A204.1 (cell line): ENCODE results near the gene CXorf49B.
"Not testable (repeated sequence)": the region's sequence is repeated elsewhere in the genome, so short reads cannot be mapped to it uniquely, and the experiment has no call there.

ENCODE experiments used
- FAIRE-seq: peaks from 2 replicates; lab custom pipeline; 2012; peaks lifted over from hg19 to GRCh38; lab: Jason Lieb, UNC

Gene CXorf49B

DNA sequence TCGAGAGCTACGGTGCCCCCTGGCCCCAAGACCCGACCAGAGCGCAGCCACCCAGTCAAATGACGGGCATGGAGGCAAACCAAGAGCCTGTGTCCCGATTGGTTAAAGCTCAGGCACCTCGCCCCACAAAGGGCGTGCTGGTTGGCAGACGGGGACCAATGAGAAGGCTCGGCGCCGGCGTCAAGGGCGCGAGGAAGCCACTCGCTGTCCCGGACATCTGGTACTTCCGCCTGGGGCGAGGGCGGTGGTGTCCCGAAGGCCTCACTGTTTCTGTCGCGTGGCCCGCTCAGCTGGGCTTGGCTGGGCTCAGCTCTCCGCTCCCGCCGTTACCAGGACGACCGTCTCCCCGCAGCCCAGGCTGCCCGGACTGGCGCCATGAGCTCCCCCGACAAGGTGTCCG is at the start of gene CXorf49B:
Gene CXorf49B, plus strand, starts transcription at position 301 of the 400 bp plus-strand sequence. Its CDS starts 75 bp downstream, at position 376.
- not testable (repeated sequence) for FAIRE-seq

DNA sequence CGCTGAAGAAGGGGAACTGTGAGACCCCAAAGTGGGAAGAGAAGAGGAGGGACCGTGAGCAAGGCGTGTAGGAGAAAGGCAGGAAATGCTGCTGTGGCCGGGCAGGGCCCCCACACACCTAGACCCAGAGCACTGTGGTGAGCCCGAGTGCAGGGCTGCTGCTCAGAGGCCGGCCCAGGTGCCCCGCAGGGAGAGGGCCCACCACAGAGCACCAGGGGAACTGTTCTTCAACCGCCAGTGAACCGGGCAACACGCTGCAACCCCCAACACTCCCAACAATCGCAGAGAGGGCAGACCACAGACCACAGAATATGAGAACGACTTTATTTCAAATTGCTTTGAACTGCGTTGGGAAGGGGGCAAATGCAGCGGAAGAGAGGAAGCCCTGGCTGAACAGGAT is 49.1 kb upstream of the CXorf49B start:
- not testable (repeated sequence) for FAIRE-seq

DNA sequence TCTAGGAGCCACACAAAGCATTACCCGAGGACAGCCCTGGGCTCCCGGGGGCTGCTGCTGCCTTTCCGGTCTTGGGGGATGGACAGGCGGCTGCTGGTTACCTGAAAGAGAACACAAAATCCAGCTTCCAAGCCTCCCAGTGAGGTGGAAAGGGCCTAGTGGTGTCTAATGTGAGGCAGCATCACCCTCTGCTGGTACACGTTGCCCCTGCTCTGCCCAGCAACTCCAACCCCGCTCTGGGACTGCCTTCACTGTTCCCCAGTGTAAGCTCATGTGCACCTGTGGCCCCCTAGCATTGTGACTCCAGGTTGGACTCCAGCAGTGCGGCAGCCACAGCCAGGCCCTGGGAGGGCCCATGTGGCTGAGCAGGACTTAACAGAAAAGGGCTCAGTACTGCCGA is 47.6 kb upstream of the CXorf49B start:
- not testable (repeated sequence) for FAIRE-seq

DNA sequence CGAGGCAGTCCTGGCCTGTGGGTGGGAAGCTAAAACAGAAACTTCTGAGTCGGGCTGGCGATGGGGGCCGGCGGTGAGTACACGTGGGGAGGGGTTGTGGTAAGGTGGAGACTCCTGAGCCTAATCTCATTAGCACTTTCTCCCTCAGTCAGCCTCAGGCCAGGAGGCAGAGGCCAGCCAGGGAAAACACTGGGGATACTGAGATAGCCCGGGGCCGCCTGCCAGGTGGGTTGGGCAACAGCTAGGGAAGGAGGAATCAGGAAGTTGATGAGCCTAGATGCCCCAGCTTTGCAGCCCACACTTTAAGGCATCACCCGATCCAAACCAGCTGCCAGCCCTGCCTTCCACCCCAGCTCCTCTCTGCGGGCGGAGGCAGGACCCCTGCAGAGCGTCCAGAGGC is 46.8 kb upstream of the CXorf49B start:
- not testable (repeated sequence) for FAIRE-seq

DNA sequence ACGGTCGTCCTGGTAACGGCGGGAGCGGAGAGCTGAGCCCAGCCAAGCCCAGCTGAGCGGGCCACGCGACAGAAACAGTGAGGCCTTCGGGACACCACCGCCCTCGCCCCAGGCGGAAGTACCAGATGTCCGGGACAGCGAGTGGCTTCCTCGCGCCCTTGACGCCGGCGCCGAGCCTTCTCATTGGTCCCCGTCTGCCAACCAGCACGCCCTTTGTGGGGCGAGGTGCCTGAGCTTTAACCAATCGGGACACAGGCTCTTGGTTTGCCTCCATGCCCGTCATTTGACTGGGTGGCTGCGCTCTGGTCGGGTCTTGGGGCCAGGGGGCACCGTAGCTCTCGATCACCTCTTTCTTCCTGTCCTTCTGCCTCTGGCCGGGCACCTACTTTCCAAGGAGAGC is 45.0 kb upstream of the CXorf49B start, which contains the start of gene CXorf49:
Gene CXorf49, minus strand, starts transcription at position 101 of the 400 bp plus-strand sequence. CDS start 134 bp downstream, outside the sequence.
- not testable (repeated sequence) for FAIRE-seq

DNA sequence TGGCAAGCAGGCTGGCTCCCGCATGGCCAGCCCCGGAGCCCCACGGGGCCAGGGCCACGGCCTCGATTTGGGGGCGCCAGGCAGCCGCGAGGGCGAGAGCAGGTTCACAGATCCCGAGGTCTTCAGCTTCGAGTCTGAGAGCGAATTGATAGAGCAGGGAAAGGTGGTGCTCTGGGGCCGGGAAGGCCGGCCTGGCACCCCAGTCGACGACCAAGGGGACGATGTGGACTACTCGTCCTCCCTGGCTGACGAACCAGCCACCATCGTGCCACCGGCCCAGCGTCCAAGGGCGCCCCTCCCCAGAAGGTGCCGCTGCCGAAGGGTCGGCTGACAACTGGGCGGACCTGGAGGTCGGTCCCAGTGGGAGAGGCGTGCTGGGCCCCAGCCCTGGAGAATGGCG is 44.0 kb upstream of the CXorf49B start:
- not testable (repeated sequence) for FAIRE-seq

DNA sequence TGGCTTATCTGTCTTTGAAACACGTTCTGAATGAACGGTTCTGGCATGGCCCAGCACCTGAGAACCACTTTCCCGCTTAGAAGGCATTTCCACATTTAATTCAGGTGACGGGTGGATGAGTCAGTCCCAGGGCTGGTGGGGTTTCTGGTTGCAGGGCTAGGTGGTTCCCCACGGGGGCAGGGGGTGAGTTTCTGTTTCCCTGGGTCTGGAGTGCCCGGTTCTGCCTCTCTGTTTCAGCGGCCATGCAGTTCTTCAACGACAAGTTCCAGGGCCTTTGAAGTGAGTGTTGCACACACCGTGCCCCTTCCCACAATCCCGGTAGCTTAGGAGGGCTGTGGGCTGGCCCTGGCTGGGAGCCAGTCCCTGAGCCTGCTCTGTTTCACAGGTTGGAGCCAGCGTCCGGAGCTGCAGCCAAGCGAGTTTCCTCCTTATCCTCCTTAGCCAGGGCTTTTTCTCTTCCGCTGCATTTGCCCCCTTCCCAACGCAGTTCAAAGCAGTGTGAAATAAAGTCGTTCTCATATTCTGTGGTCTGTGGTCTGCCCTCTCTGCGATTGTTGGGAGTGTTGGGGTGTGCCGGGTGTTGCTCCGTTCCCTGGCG is 42.8 kb upstream of the CXorf49B start:
- FAIRE-seq = not testable (repeated sequence)

DNA sequence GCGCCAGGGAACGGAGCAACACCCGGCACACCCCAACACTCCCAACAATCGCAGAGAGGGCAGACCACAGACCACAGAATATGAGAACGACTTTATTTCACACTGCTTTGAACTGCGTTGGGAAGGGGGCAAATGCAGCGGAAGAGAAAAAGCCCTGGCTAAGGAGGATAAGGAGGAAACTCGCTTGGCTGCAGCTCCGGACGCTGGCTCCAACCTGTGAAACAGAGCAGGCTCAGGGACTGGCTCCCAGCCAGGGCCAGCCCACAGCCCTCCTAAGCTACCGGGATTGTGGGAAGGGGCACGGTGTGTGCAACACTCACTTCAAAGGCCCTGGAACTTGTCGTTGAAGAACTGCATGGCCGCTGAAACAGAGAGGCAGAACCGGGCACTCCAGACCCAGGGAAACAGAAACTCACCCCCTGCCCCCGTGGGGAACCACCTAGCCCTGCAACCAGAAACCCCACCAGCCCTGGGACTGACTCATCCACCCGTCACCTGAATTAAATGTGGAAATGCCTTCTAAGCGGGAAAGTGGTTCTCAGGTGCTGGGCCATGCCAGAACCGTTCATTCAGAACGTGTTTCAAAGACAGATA is 2.4 kb upstream of the CXorf49B start:
- FAIRE-seq = not testable (repeated sequence)

DNA sequence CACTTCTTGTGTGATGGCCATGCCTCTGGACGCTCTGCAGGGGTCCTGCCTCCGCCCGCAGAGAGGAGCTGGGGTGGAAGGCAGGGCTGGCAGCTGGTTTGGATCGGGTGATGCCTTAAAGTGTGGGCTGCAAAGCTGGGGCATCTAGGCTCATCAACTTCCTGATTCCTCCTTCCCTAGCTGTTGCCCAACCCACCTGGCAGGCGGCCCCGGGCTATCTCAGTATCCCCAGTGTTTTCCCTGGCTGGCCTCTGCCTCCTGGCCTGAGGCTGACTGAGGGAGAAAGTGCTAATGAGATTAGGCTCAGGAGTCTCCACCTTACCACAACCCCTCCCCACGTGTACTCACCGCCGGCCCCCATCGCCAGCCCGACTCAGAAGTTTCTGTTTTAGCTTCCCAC is 1.7 kb downstream of the CXorf49B start:
- FAIRE-seq = not testable (repeated sequence)

DNA sequence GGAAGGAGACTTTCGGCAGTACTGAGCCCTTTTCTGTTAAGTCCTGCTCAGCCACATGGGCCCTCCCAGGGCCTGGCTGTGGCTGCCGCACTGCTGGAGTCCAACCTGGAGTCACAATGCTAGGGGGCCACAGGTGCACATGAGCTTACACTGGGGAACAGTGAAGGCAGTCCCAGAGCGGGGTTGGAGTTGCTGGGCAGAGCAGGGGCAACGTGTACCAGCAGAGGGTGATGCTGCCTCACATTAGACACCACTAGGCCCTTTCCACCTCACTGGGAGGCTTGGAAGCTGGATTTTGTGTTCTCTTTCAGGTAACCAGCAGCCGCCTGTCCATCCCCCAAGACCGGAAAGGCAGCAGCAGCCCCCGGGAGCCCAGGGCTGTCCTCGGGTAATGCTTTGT is 2.5 kb downstream of the CXorf49B start:
- FAIRE-seq = not testable (repeated sequence)

DNA sequence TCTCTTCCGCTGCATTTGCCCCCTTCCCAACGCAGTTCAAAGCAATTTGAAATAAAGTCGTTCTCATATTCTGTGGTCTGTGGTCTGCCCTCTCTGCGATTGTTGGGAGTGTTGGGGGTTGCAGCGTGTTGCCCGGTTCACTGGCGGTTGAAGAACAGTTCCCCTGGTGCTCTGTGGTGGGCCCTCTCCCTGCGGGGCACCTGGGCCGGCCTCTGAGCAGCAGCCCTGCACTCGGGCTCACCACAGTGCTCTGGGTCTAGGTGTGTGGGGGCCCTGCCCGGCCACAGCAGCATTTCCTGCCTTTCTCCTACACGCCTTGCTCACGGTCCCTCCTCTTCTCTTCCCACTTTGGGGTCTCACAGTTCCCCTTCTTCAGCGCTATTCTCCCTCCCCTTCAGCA is 4.0 kb downstream of the CXorf49B start:
- not testable (repeated sequence) for FAIRE-seq

DNA sequence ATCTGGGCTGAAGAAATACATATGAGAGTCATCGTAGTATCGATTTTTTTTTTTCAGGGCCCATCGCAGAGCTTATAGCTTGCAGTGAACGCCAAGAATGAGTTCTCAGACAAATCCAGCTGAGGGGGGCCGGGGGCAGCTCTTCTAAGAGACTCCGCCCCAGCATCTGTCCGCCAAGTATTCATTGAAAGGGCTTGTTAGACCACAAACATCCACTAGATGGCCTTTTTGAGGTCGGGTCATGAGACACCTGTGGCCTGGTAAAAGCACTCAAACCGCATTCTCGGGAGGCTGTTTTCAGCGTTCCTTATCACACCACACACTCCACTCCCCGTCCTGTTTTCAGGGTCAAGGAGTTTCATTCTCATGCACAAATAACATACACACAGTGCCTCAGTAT is 15.2 kb downstream of the CXorf49B start:
- FAIRE-seq = not testable (repeated sequence)

DNA sequence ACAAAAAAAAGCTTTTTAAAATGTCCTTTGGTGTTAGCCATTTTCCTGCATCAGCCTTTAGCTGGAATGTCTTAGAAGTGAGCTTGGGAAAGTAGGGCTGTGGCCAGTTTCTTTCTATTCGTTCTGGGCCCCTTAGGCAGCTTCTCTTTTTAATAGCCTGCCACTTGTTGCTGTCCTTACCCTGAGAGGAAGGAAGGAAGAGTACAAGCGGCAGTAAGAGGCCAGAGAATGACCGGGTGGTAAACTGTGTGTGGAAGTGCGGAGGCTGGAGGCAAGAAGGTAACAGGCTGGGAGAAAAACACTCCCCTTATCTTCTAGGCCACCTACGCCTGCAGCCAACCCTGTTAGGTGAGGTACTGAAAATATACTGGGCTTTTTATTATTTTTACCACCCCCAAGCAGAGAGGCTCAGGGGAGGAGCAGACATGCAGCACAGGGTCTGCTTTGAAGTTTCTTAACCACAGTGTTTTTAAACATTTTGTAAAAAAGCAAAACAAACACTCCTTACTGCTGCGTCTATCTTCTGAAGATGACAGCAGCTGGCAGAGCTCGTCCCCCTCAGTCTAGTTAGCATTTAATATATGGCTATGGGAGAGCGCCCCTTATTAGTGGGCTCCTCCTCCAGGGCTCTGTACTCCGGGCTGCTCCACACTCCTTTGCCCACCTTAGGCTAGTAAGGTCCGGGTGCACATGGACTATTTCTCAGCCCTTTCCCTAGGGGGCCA is 19.2 kb downstream of the CXorf49B start:
- FAIRE-seq = not testable (repeated sequence)

DNA sequence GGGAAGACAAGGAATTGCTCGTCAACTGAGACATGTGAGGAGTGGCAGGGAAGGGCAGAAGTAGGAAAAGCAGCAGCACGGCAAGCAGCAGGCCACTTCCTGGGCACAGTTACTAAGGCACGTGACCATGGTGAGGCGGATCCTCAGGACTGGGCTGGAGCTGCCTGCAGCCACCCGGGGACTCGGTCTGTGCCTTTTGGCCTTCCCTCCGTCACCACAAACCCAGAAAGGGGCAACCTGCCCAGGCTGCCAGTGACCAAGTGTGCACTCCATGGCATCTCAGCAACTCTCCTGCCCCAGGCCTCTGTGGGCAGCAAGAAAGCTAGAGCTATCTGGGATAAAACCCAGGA is 19.8 kb downstream of the CXorf49B start:
- not testable (repeated sequence) for FAIRE-seq

DNA sequence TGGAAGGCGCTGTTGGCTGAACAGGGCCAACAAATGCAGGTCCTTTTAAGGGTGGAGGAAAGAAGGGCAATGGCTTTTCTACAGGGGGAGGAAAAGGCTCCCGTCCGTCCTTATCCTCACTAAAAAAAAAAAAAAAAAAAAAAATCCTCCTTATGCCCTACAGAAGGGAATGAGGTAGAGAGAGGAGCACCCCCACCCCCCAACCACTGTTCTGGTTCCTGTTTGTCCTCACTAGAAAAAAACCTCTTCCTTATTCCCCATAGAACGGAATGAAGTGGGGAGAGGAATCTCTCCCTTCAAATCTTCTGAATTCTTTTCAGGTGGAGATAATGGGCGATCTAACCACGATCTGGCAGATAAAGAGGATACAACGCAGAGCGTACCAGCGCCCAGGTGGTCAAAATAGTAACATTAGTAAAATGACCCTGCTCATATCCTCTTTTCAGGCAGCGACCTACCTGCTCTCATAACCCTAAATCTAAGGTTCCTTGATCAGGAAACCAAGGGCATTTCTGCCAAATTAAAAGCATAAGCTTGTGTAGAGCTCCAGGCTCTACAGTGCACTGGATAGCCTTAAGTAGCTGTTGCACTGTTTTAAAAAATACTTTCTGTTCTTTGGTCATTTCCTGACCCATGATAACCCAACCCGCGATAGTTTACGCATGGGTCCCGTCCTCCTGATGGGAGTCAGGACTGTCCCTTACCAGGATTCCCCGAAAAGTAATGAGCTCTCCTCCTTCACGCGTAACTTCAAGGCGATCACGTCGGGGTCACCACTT is 20.6 kb downstream of the CXorf49B start:
- FAIRE-seq = not testable (repeated sequence)

DNA sequence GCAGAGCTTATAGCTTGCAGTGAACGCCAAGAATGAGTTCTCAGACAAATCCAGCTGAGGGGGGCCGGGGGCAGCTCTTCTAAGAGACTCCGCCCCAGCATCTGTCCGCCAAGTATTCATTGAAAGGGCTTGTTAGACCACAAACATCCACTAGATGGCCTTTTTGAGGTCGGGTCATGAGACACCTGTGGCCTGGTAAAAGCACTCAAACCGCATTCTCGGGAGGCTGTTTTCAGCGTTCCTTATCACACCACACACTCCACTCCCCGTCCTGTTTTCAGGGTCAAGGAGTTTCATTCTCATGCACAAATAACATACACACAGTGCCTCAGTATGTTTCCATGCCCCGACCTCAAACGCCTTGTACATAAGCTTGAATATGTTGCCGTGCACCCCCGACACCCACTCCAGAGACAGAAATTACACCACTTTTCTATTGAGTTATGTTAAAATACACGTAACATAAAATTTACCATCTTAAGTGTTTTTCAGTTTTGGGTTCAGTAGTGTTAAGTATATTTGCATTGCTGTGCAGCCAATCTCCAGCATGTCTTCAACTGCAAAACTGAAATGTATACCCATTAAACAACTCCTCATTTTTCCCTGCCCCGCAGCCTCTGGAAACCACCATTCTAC is 21.3 kb downstream of the CXorf49B start:
- not testable (repeated sequence) for FAIRE-seq

DNA sequence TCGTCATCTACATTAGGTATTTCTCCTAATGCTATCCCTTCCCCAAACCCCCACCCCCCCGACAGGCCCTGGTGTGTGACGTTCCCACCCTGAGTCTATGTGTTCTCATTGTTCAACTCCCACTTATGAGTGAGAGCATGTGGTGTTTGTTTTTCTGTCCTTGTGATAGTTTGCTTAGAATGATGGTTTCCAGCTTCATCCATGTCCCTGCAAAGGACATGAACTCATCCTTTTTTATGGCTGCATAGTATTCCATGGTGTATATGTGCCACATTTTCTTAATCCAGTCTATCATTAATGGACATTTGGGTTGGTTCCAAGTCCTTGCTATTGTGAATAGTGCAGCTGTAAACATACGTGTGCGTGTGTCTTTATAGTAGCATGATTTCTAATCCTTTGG is 43.3 kb downstream of the CXorf49B start:
- FAIRE-seq = not testable (repeated sequence)

DNA sequence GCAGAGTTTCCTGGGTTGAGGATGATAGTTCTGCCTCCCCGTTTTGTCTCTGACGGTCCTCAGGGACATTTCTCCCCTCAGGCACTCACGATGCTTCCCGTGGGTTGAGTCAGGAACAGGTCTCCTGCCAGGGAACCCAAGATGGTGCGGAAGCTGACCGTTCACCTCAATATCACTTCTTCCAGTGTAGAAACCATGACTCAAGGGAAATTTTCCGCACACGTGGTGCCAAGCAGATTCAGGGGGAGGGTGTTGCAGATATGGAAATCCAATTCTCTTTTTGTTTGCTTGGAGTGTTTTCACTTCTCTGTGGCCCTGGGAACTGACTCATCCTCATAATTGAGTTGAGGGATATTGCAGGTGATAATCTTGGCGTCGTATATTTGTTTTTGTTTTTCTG is 46.7 kb downstream of the CXorf49B start:
- no peak for FAIRE-seq

DNA sequence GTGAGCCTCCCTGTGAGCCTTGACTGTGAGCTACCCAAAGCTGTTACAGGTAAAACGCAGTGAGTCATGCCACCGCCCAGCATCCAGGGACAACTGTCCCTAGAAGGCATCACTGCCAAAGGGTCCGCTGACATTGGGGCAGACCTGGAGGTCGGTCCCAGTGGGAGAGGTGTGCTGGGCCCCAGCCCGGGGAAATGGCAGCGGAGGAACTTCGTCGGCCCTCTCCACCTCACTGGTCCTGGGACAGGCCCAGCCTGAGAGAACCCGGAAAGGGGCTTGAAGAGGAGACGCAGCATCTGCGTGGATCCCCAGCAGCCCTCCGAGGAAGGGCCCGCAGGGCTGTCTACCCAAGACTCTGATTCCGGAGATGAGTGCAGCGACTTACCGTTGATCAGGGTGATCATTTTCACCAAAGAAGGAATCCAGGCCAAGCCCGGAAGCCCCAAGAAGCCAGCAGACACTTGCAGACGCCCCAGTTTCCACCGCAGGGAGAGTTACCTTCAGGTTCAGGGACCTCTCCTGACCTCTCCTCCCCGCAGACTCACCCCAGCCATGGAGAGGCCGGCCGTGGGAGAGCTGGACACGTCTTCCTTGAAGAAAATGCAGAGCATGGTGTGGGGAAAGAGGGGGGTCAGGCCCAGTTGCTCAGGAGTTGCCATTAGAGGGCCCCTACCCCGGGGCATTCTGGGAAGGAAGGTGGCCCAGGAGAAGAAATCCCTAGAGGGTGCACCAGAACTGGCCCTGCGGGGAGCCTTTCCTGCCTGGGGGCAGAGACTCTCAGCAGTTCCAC is 51.2 kb downstream of the CXorf49B start:
- FAIRE-seq = no peak

DNA sequence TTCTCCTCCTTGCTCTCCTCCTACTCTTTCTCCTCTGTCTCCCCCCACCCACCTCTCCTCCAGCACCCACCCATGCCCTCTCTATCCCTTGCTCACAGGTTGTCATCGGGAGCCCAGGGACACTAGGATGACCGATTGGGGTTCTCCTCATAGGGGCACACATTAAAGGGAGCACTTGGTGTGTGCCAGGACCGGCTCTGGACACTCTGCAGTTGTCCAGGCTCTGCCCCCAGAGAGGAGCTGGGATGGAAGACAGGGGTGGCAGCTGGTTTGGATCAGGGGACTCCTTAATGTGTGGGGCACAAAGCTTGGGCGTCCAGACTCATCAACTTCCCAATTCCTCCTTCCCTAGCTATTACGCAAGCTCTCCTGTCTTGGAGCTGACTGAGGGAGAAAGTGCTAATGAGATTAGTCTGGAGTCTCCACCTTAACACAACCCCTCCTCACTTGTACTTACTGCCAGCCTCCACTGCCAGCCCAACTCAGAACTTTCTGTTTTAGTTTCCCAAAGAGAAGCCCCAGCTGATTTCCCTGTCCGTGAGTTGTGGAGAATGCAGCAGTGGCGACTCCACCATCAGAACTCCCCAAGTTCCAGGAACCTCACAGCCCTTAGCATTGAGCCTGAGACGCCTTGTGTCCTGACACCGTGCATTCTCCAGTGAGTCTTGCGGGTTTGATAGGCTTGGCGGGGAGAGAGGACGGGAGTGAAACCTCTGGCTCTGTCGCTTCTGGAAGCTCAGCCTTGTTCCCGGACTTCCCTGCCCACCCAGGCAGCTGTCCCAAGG is 52.2 kb downstream of the CXorf49B start:
- FAIRE-seq = no peak

DNA sequence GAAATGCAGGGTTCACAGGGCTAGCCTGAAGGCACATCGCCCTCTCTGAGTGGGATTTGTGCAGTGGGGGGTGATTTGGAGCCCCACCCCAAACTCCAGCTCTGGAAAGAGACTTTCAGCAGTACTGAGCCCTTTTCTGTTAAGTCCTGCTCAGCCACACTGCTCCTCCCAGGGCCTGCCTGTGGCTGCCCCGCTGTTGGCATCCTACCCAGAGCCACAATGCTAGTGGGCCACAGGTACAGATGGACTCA is 52.7 kb downstream of the CXorf49B start:
- no peak for FAIRE-seq
